ENCODE measurements around the gene MGP.

The MGP gene

GRCh38 chr12:14843425-14843887, 42.2 kb downstream of the MGP start, which contains the start of gene ART4:
Gene ART4 (minus strand): TSS chr12:14843526. CDS start chr12:14843113, 413 bp downstream.
- no peak for TF ChIP-seq CTCF (IDR thresholded peaks at IDR 0.05; ENCODE audit: borderline replicate concordance, insufficient read depth, low read depth, low read length)
- no peak within 1 kb of the TSS for H3K4me3 ChIP-seq (ENCODE audit: low read depth, low read length)

- TF ChIP-seq CTCF (IDR thresholded peaks at IDR 0.05; ENCODE audit: borderline replicate concordance, insufficient read depth, low read depth, low read length), result no peak
- no peak overlapping the region for H3K4me3 ChIP-seq (ENCODE audit: low read depth, low read length)
Measured at GRCh38 chr12:14842315-14842714, 43.3 kb downstream of the MGP start.

GRCh38 chr12:14841761-14842160, 43.9 kb downstream of the MGP start:
- no peak overlapping the region for H3K4me3 ChIP-seq (ENCODE audit: low read depth, low read length)
- TF ChIP-seq CTCF (IDR thresholded peaks at IDR 0.05; ENCODE audit: borderline replicate concordance, insufficient read depth, low read depth, low read length), result no peak

GRCh38 chr12:14840616-14841015, 45.0 kb downstream of the MGP start:
- H3K4me3 ChIP-seq (ENCODE audit: low read depth, low read length), result no peak overlapping the region
- no peak for TF ChIP-seq CTCF (IDR thresholded peaks at IDR 0.05; ENCODE audit: borderline replicate concordance, insufficient read depth, low read depth, low read length)

DNA sequence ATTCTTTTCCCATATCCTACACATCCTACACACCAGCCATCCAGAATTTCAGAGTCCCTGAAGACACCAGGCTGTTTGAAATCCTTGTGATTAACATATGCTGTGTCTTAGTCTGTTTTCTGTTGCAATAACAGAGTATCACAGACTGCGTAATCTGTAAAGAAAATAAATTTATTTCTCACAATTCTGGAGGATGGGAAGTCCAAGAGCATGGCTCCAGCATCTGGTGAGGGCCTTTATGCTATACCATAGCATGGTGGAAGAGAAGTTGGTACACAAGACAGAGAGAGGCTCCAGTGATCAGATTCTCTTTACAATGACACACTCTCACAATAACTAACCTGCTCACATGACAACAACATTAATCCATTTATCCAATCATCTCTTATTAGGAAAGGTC, 46.4 kb downstream of the MGP start:
- TF ChIP-seq CTCF (IDR thresholded peaks at IDR 0.05; ENCODE audit: borderline replicate concordance, insufficient read depth, low read depth, low read length), result no peak
- H3K4me3 ChIP-seq (ENCODE audit: low read depth, low read length), result no peak overlapping the region

GRCh38 chr12:14836336-14837210, 49.1 kb downstream of the MGP start:
- no peak overlapping the region for H3K4me3 ChIP-seq (ENCODE audit: low read depth, low read length)

More at GRCh38 chr12:14836336-14837210, 49.1 kb downstream of the MGP start:
- TF ChIP-seq CTCF (IDR thresholded peaks at IDR 0.05; ENCODE audit: borderline replicate concordance, insufficient read depth, low read depth, low read length), result no peak
